ENCODE results near the gene MEPCE.

Gene MEPCE

DNA sequence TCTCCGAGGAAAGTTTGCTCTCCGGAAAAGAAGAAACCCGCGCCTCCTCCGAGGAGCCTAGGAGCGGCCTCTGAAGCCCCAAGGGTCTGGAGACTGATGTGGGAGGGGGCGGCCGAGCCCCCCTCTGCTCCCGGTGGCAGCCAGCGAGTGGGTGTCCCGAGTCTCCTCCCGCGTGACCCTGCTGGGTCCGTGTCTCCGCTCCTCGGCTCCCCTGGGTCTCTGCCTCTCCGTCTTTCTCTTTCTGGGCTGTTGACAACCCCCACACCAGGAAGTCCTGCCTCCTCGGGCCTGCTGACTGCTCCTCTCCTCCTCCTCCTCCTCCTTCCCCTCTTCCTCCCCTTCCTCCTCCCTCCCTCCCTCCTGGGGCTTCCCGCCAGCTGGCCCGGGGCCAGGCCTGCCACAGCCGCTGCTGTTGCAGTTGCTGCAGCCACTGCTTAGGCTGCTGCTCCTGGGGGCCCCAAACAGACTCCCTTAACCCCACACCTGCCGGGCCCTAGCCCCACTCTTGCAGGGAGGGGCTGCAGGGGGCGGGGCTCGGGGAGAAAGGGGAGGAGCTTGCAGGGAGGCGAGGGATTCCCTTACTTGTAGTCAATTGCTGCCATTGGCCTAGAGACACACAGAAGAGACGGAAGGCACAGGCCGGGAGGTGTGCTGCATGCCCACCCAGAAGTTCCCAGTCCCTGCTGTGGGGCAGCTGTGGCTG, 49.5 kb downstream of the MEPCE start, which contains the start of gene TSC22D4 (continued):
- TF ChIP-seq RBAK (tag by site-specific recombination; IDR thresholded peaks at IDR 0.05) (no peak), ZNF24 (tag by site-specific recombination; IDR thresholded peaks at IDR 0.05) (no peak; the same call in none of the 2 replicates), ZNF133 (tag by site-specific recombination; IDR thresholded peaks at IDR 0.05) (no peak), ZNF140 (tag by site-specific recombination; IDR thresholded peaks at IDR 0.05) (no peak), ZXDB (tag by site-specific recombination; IDR thresholded peaks at IDR 0.05) (peak; percentile 95), ZBTB8A (tag by site-specific recombination; IDR thresholded peaks at IDR 0.05) (peak; percentile 88), ZFP37 (tag by site-specific recombination; IDR thresholded peaks at IDR 0.05) (0 out of 2 replicates have a peak, but pooled peaks have one; percentile 52), ZNF560 (tag by site-specific recombination; IDR thresholded peaks at IDR 0.05; ENCODE audit: borderline replicate concordance) (no peak)

DNA sequence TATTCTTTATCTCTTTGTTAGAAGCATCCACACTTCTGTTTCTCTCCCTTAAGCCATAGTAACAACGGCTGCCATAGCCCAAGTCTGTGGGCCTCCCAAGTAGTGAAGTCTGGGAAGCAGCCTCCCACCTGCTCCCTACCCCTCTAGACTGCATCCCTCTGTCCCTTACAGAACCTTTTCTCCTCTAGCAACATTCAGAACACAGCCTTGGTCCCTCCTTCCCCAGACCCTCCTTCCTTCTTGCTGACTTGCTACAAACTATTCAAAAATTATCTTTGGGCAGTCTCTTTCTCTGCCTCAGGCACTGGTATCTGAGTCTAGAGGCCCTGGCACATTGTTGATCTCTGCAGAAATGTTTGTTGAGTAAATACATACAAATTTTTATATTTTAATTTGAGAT, 51.8 kb downstream of the MEPCE start:
- H3K27ac ChIP-seq (ENCODE audit: extremely low read depth, low read depth, low read length) = no peak overlapping the region
- H3K36me3 ChIP-seq (ENCODE audit: control insufficient read depth in 2 of 2, insufficient read depth in 1 of 2, low read length in 2 of 2) = peaks cover 3 to 5% of the 10 kb centered on the region in 2 experiments; a peak in 2 of 3 replicates
- CTCF ChIA-PET = interaction anchor here (0.7 to 2.9 kb wide), 7 partner anchors 12 to 358 kb away, joined by 3 to 19 read pairs (median 4); no protein-coding TSS in a partner anchor
- no peaks in the 10 kb centered on the region for H3K9me3 ChIP-seq (ENCODE audit: control insufficient read depth, insufficient read depth, low read depth, low read length)
- POLR2A ChIA-PET = interaction anchor here (1.3 kb wide), 1 partner anchor 16 kb away, joined by 4 read pairs; no protein-coding TSS in a partner anchor
- H3K4me3 ChIP-seq (ENCODE audit: low read depth, low read length) = no peak overlapping the region
- TF ChIP-seq ZBTB48 (tag by site-specific recombination; IDR thresholded peaks at IDR 0.05) (peak; percentile 77), MEIS1 (CRISPR knock-in tag; IDR thresholded peaks at IDR 0.05; ENCODE audit: borderline replicate concordance) (no peak)
- peaks cover 3% of the 10 kb centered on the region; the same call in 1 of the 2 replicates for H3K4me1 ChIP-seq (ENCODE audit: control insufficient read depth, insufficient read depth, low read length)

DNA sequence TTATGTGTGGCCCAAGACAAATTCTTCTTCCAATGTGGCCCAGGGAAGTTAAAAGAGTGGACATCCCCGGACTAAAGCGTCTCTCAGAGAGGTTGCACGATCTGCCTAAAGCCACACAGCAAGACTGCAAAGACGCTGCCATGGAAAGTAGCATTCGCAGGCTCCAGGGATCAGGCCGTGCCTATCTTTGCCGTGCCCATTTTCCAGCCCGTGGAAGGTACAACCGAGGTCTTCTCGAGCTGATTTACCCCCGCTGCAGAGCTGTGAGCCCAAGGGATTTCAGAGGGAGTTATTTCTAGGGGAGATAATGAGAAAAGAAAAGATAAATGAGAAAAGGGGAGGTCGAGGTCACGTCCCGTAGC, 53.1 kb downstream of the MEPCE start:
- Histone ChIP-seq H3K27ac (ENCODE audit: extremely low read depth, low read depth, low read length) (no peak overlapping the region), H3K9me3 (ENCODE audit: control insufficient read depth, insufficient read depth, low read depth, low read length) (no peaks in the 10 kb centered on the region), H3K4me3 (ENCODE audit: low read depth, low read length) (peak overlapping the region; percentile 35), H3K4me1 (ENCODE audit: control insufficient read depth, insufficient read depth, low read length) (no peaks in the 10 kb centered on the region), H3K36me3 (ENCODE audit: control insufficient read depth in 2 of 2, insufficient read depth in 1 of 2, low read length in 2 of 2) (no peaks in the 10 kb centered on the region)
- POLR2A ChIA-PET = interaction anchor here (1.3 kb wide), 1 partner anchor 14 kb away, joined by 4 read pairs; no protein-coding TSS in a partner anchor
- no peak for TF ChIP-seq KLF16 (tag by site-specific recombination; IDR thresholded peaks at IDR 0.05)
- TF ChIP-seq, protein P1, sequence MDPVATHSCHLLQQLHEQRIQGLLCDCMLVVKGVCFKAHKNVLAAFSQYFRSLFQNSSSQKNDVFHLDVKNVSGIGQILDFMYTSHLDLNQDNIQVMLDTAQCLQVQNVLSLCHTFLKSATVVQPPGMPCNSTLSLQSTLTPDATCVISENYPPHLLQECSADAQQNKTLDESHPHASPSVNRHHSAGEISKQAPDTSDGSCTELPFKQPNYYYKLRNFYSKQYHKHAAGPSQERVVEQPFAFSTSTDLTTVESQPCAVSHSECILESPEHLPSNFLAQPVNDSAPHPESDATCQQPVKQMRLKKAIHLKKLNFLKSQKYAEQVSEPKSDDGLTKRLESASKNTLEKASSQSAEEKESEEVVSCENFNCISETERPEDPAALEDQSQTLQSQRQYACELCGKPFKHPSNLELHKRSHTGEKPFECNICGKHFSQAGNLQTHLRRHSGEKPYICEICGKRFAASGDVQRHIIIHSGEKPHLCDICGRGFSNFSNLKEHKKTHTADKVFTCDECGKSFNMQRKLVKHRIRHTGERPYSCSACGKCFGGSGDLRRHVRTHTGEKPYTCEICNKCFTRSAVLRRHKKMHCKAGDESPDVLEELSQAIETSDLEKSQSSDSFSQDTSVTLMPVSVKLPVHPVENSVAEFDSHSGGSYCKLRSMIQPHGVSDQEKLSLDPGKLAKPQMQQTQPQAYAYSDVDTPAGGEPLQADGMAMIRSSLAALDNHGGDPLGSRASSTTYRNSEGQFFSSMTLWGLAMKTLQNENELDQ (tag by site-specific recombination; IDR thresholded peaks at IDR 0.05; ENCODE audit: low read depth) = no peak
- peak; percentile 94; the same call in 1 of the 2 replicates for TF ChIP-seq ZNF768 (tag by site-specific recombination; IDR thresholded peaks at IDR 0.05)
- TF ChIP-seq PRDM1 (tag by site-specific recombination; IDR thresholded peaks at IDR 0.05) = no peak
- CTCF ChIA-PET = interaction anchor here (0.6 to 2.9 kb wide), 29 partner anchors 8 to 1305 kb away, joined by 3 to 19 read pairs (median 5); partner anchors contain the start of gene SPACDR

DNA sequence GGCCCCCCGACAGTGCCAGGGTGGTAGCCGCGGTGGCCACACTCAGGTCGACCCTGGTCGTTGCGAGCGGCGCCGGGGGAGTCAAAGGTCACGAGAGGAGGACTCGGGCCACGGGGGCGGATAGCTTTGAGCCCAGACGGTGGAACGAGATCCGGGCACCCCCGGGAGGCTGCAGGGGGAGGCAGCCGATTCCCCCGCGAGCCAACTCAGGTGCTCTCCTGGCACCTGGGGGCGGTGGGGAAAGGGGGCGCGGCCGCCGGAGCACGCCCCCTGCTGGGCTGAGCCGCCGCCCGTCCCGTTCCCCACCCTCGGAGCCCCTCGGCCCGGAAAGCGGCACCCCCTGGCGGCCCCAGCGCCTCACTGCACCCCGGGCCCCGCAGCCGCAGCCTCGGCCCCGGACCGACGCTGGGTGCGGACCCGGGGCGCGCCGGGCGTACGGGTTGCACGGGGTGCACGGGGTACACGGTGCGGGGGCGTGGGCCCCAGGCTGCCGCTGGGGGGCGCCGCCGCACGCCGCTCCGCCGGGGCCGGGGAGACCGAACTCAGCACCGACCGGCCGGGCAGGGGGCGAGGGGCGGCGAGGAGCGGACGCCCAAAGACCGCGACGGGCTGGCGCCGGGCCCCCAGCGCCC, 53.6 kb downstream of the MEPCE start:
- H3K4me3 ChIP-seq (ENCODE audit: low read depth, low read length) = peak overlapping the region; percentile 35
- H3K9me3 ChIP-seq (ENCODE audit: control insufficient read depth, insufficient read depth, low read depth, low read length) = no peaks in the 10 kb centered on the region
- no peak overlapping the region for H3K27ac ChIP-seq (ENCODE audit: extremely low read depth, low read depth, low read length)
- no peaks in the 10 kb centered on the region for H3K36me3 ChIP-seq (ENCODE audit: control insufficient read depth in 2 of 2, insufficient read depth in 1 of 2, low read length in 2 of 2)
- ChIA-PET POLR2A (interaction anchor here (1.3 kb wide), 1 partner anchor 14 kb away, joined by 4 read pairs; no protein-coding TSS in a partner anchor), CTCF (interaction anchor here (0.5 to 2.9 kb wide), 28 partner anchors 9 to 1305 kb away, joined by 3 to 19 read pairs (median 5); partner anchors contain the start of gene SPACDR)
- H3K4me1 ChIP-seq (ENCODE audit: control insufficient read depth, insufficient read depth, low read length) = no peaks in the 10 kb centered on the region
- TF ChIP-seq, protein P2, sequence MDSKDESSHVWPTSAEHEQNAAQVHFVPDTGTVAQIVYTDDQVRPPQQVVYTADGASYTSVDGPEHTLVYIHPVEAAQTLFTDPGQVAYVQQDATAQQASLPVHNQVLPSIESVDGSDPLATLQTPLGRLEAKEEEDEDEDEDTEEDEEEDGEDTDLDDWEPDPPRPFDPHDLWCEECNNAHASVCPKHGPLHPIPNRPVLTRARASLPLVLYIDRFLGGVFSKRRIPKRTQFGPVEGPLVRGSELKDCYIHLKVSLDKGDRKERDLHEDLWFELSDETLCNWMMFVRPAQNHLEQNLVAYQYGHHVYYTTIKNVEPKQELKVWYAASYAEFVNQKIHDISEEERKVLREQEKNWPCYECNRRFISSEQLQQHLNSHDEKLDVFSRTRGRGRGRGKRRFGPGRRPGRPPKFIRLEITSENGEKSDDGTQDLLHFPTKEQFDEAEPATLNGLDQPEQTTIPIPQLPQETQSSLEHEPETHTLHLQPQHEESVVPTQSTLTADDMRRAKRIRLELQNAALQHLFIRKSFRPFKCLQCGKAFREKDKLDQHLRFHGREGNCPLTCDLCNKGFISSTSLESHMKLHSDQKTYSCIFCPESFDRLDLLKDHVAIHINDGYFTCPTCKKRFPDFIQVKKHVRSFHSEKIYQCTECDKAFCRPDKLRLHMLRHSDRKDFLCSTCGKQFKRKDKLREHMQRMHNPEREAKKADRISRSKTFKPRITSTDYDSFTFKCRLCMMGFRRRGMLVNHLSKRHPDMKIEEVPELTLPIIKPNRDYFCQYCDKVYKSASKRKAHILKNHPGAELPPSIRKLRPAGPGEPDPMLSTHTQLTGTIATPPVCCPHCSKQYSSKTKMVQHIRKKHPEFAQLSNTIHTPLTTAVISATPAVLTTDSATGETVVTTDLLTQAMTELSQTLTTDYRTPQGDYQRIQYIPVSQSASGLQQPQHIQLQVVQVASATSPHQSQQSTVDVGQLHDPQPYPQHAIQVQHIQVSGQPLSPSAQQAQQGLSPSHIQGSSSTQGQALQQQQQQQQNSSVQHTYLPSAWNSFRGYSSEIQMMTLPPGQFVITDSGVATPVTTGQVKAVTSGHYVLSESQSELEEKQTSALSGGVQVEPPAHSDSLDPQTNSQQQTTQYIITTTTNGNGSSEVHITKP (tag by site-specific recombination; IDR thresholded peaks at IDR 0.05) = peak; percentile 48; the same call in 1 of the 2 replicates
- TF ChIP-seq ZEB2 (tag by site-specific recombination; IDR thresholded peaks at IDR 0.05) (peak; percentile 96), ZNF48 (tag by site-specific recombination; IDR thresholded peaks at IDR 0.05) (no peak), KLF1 (tag by site-specific recombination; IDR thresholded peaks at IDR 0.05) (peak; percentile 90; the same call in 1 of the 2 replicates), ZNF670 (tag by site-specific recombination; IDR thresholded peaks at IDR 0.05; ENCODE audit: low read depth) (no peak), ZNF16 (tag by site-specific recombination; IDR thresholded peaks at IDR 0.05; ENCODE audit: low read depth) (no peak)
- TF ChIP-seq, protein P3, sequence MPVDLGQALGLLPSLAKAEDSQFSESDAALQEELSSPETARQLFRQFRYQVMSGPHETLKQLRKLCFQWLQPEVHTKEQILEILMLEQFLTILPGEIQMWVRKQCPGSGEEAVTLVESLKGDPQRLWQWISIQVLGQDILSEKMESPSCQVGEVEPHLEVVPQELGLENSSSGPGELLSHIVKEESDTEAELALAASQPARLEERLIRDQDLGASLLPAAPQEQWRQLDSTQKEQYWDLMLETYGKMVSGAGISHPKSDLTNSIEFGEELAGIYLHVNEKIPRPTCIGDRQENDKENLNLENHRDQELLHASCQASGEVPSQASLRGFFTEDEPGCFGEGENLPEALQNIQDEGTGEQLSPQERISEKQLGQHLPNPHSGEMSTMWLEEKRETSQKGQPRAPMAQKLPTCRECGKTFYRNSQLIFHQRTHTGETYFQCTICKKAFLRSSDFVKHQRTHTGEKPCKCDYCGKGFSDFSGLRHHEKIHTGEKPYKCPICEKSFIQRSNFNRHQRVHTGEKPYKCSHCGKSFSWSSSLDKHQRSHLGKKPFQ (tag by site-specific recombination; IDR thresholded peaks at IDR 0.05) = no peak

Measured in HEK293 (cell line).